LNCaP clone FGC (cell line): ENCODE measurements around the gene NDUFV1.
"Not testable (repeated sequence)": the region's sequence is repeated elsewhere in the genome, so short reads cannot be mapped to it uniquely, and the experiment has no call there.

ENCODE experiments used
- DNase-seq: peaks from one replicate; pipeline ENCODE4 v3.0.0-alpha.2; 2011; ENCODE audit warnings: low read depth
- H3K4me3 ChIP-seq: 2 replicates; pipeline ENCODE4 v1.5.1; 2011; ENCODE audit warnings: mild to moderate bottlenecking, low read depth, low read length, control low read depth
- CTCF ChIP-seq: IDR thresholded peaks from 2 replicates; pipeline ENCODE4 v1.5.1; 2012; ENCODE audit warnings: mild to moderate bottlenecking; ENCODE audit not compliant: control insufficient read depth, insufficient read depth; ENCODE audit errors: extremely low read depth

The NDUFV1 gene

GRCh38 chr11:67651976-67652781, 45.4 kb downstream of the NDUFV1 start:
- no peak overlapping the region for H3K4me3 ChIP-seq
- DNase-seq: no peak
- no peak for TF ChIP-seq CTCF

- DNase-seq: no peak
- no peak overlapping the region for H3K4me3 ChIP-seq
- no peak for TF ChIP-seq CTCF
These were observed 46.5 kb downstream of the NDUFV1 start for GRCh38 chr11:67652965-67653845.

GRCh38 chr11:67654225-67654624, 47.5 kb downstream of the NDUFV1 start:
- DNase-seq: no peak
- no peak for TF ChIP-seq CTCF
- no peak overlapping the region for H3K4me3 ChIP-seq

- H3K4me3 ChIP-seq: no peak overlapping the region
- TF ChIP-seq CTCF: no peak
- no peak for DNase-seq
These were observed 49.7 kb downstream of the NDUFV1 start for GRCh38 chr11:67656278-67656922.

GRCh38 chr11:67657300-67657699, 50.6 kb downstream of the NDUFV1 start:
- no peak overlapping the region for H3K4me3 ChIP-seq
- no peak for TF ChIP-seq CTCF
- DNase-seq: no peak

GRCh38 chr11:67659651-67660165, 53.0 kb downstream of the NDUFV1 start:
- DNase-seq, H3K4me3 ChIP-seq: not testable (repeated sequence)

- H3K4me3 ChIP-seq, DNase-seq: not testable (repeated sequence)
These were observed 54.0 kb downstream of the NDUFV1 start for GRCh38 chr11:67660752-67661151.
